Neutrophil (primary cell): Measurements from ENCODE around the gene UVRAG.

Source experiments
- H3K27ac ChIP-seq: fragments of 200-600 bp; sonication (generic); 2 replicates; pipeline ENCODE4 v1.5.1; 2016; ENCODE audit warnings: mild to moderate bottlenecking, moderate library complexity
- H3K27me3 ChIP-seq: fragments of 200-600 bp; sonication (generic); 2 replicates; pipeline ENCODE4 v1.6.0; 2016; ENCODE audit warnings: mild to moderate bottlenecking
- H3K36me3 ChIP-seq: fragments of 200-600 bp; sonication (generic); 2 replicates; pipeline ENCODE4 v1.5.1; 2017
- H3K4me1 ChIP-seq, 2 experiments: fragments of 200-600 bp in 1 of 2; sonication (generic) in 1 of 2; 1 replicate in 1 of 2; 2 replicates in 1 of 2; pipeline versions ENCODE4 v1.5.1 to v1.6.1; 2013 to 2016; ENCODE audit warnings: low read depth in 1 of 2, low read length in 1 of 2, mild to moderate bottlenecking in 1 of 2, moderate library complexity in 1 of 2; ENCODE audit not compliant: control insufficient read depth in 1 of 2, insufficient read depth in 1 of 2
- H3K4me3 ChIP-seq, 2 experiments: fragments of 200-600 bp in 1 of 2; sonication (generic) in 1 of 2; 1 replicate in 1 of 2; 2 replicates in 1 of 2; pipeline ENCODE4 v1.5.1; 2013 to 2016; ENCODE audit warnings: low read depth in 1 of 2, low read length in 1 of 2, mild to moderate bottlenecking in 1 of 2, moderate library complexity in 1 of 2
- H3K9me3 ChIP-seq: fragments of 200-600 bp; sonication (generic); 2 replicates; pipeline ENCODE4 v1.5.1; 2016
- TF ChIP-seq, protein P1 (sequence below): fragments of 200-600 bp; sonication (generic); IDR thresholded peaks from 2 replicates; pipeline ENCODE4 v1.5.1; 2016; ENCODE audit warnings: antibody characterized with exemption

The UVRAG gene

DNA sequence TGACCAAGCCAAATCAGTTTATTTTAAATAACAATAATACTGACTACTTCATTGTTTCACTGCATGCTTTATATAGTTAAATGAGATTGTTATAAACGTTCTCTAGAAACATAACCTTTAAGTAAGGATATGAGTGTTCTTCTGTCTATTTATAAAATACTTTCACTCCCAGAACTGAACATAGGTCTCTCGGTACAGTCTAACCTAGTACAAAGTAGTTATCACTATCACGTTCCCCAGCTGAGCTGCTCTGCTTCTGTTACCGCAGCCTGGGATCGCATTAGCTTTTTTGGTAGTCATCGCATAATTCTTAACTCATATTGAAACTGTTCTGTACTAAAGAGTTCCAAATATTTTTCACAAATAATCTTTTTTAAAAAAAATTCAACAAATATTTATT lies 247.7 kb downstream of the UVRAG start:
- H3K27me3 ChIP-seq = no peaks in the 10 kb centered on the region
- TF ChIP-seq, protein P1, sequence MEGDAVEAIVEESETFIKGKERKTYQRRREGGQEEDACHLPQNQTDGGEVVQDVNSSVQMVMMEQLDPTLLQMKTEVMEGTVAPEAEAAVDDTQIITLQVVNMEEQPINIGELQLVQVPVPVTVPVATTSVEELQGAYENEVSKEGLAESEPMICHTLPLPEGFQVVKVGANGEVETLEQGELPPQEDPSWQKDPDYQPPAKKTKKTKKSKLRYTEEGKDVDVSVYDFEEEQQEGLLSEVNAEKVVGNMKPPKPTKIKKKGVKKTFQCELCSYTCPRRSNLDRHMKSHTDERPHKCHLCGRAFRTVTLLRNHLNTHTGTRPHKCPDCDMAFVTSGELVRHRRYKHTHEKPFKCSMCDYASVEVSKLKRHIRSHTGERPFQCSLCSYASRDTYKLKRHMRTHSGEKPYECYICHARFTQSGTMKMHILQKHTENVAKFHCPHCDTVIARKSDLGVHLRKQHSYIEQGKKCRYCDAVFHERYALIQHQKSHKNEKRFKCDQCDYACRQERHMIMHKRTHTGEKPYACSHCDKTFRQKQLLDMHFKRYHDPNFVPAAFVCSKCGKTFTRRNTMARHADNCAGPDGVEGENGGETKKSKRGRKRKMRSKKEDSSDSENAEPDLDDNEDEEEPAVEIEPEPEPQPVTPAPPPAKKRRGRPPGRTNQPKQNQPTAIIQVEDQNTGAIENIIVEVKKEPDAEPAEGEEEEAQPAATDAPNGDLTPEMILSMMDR = no peak
- H3K36me3 ChIP-seq = peaks cover 11% of the 10 kb centered on the region

DNA sequence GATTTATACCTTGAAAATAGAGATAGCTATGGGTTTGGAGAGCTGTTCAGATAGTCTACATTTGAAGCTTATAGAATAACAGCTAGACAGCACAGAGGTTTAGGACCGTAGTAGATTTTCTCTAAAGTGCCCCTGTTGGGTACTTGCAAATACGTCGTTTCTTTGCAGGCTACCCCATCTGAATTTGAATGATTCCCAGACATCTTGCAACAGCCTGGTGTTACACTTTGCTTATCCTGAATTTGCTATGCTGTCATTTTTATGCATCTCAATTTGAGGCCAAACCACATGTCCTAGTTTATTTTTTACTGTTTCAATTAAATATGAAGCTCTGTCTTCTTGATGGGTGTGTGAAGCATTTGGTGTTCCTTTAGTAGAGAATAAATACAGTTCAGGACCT lies 249.2 kb downstream of the UVRAG start:
- Histone ChIP-seq H3K9me3 (no peaks in the 10 kb centered on the region), H3K27ac (no peak overlapping the region), H3K4me1 (peaks cover 10 to 13% of the 10 kb centered on the region in 2 experiments), H3K36me3 (peaks cover 11% of the 10 kb centered on the region), H3K27me3 (no peaks in the 10 kb centered on the region), H3K4me3 (no peak overlapping the region)
- TF ChIP-seq, protein P1 = no peak

More for the DNA sequence above, 247.7 kb downstream of the UVRAG start:
- H3K4me1 ChIP-seq = no peaks in the 10 kb centered on the region
- no peak overlapping the region for H3K27ac ChIP-seq
- no peak overlapping the region for H3K4me3 ChIP-seq
- no peaks in the 10 kb centered on the region for H3K9me3 ChIP-seq

DNA sequence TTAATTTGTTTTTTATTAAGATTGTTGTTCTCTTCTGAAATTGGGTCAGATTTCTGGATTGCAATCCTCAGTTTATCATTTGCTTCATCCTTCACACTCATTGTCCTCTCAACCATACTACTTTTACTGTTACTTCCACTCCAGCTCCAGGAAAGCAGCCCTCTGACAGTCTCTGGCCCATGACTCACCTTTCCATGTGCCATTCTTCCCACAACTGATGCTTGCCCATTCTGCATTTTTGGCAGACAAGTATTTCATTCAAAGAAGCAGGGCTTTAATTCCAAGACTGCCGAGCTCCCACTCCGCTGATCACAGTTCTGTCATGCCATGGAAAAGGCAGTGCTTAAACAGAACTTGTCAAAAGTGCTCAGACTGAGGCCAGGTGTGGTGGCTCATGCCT lies 252.1 kb downstream of the UVRAG start:
- peaks cover 3% of the 10 kb centered on the region for H3K36me3 ChIP-seq
- H3K27me3 ChIP-seq = no peaks in the 10 kb centered on the region
- peaks cover 35 to 37% of the 10 kb centered on the region in 2 experiments for H3K4me1 ChIP-seq
- H3K27ac ChIP-seq = no peak overlapping the region
- H3K4me3 ChIP-seq = no peak overlapping the region
- TF ChIP-seq, protein P1 = no peak
- no peaks in the 10 kb centered on the region for H3K9me3 ChIP-seq

DNA sequence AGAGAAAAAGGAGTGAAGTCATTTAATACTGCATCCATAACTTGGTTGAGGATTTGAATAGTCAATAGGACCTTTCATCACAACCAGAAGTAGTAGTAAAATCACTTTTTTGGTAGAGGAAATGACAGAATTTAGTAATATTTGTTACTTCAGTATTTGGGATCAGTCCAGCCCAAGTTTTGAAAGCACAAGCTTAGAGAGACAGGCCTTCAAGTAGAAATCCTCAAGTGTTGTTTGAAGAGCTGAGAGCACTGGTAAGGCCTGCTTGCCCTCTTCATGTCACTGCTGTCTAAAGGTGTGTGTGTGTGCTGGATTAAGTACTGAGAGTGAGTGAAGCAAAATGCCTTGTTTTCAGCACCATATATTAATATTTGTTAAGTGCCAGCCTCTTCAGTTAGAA lies 254.0 kb downstream of the UVRAG start:
- H3K4me1 ChIP-seq = peaks cover 35 to 37% of the 10 kb centered on the region in 2 experiments
- H3K4me3 ChIP-seq = no peak overlapping the region
- H3K9me3 ChIP-seq = no peaks in the 10 kb centered on the region
- TF ChIP-seq, protein P1 = no peak
- H3K36me3 ChIP-seq = peaks cover 3% of the 10 kb centered on the region
- H3K27me3 ChIP-seq = no peaks in the 10 kb centered on the region
- peak overlapping the region; percentile 69 for H3K27ac ChIP-seq

DNA sequence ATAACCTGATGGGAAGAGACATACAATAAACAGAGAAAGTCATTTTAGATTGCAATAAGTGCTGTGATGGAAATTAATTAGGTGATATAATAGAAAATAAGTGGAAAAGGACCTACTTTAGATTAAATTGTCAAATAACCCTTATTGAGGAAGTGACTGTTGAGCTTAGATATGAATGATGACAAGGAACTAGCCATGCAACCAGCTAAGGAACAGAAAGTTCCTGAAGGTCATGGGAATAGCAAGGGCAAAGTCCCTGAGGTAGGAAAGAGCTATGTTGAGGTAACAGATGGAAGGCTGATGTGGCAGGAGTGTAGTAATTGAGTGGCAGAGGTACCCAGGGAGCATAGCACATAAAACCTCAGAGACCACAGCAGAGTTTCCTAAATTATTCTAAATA lies 256.1 kb downstream of the UVRAG start:
- H3K9me3 ChIP-seq = no peaks in the 10 kb centered on the region
- no peak overlapping the region for H3K4me3 ChIP-seq
- peaks cover 3% of the 10 kb centered on the region for H3K36me3 ChIP-seq
- H3K27me3 ChIP-seq = no peaks in the 10 kb centered on the region
- H3K27ac ChIP-seq = peak overlapping the region; percentile 54
- TF ChIP-seq, protein P1 = no peak
- H3K4me1 ChIP-seq = peaks cover 35 to 37% of the 10 kb centered on the region in 2 experiments

DNA sequence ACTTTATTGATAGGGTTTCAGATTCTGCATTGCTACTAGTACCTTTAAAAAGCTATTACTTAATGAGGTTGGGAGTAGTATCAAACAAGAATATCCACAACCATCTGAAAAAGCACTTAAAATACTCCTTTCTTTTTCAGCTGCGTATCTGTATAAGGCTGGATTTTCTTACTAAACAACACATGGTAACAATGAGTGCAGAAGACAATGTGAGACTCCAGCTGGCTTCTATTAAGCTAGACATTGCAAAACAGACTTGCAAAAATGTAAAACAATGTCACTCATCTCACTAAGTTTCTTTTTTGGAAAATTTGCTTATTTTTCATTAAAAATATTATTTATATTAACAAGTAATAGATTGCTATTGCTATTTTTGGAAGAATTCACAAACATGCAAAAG lies 258.7 kb downstream of the UVRAG start:
- Histone ChIP-seq H3K4me3 (no peak overlapping the region), H3K36me3 (no peaks in the 10 kb centered on the region), H3K4me1 (peaks cover 40 to 44% of the 10 kb centered on the region in 2 experiments), H3K9me3 (no peaks in the 10 kb centered on the region), H3K27ac (no peak overlapping the region), H3K27me3 (no peaks in the 10 kb centered on the region)
- TF ChIP-seq, protein P1 = no peak
